Erythroblast (primary cell): Measurements from ENCODE around the gene SLC38A8.

ENCODE experiments used
- GATA1 ChIP-seq: IDR thresholded peaks from 2 replicates; pipeline ENCODE4 v1.6.1; 2011; ENCODE audit warnings: low read depth, mild to moderate bottlenecking, control low read depth, low read length, moderate library complexity
- POLR2A ChIP-seq: IDR thresholded peaks from 2 replicates; pipeline ENCODE4 v1.6.1; 2011; ENCODE audit warnings: mild to moderate bottlenecking, low read length

DNA sequence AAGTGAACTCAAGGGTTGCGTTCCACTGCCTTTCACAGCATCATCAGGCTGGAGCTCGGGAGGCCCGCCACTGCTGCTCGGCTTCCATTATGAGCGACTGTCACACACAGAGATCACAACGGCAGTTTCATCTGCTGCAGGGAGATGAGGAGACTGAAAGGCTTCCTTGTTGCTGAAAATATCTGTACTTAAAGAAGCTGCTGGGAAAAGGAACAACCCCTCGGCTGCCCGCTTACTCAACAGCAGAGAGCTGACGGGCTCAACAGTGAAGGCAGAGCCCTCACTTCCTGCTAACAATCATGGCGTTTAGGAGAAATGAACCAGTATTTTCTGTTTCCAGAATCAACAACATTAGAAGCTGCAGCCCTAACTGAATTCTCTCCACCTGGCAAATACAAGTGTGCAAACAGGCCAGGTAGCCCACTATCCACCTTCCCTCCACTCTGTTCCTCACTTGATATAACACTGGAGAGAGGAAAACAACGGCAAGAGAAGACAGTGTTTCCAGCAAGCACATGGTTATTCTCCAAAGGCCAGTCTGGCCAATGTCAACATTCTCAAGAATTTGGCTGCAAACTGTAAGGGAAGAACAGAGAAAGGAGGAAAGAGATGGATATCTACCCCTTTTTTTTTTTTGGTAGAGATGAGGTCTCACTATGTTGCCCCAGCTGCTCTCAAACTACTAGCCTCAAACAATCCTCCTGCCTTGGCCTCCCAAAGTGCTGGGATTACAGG is 40.4 kb upstream of the SLC38A8 start:
- TF ChIP-seq POLR2A = no peak
- TF ChIP-seq GATA1 = no peak
